Hematopoietic multipotent progenitor cell treated with erythropoietin and hydrocortisone succinate and interleukin-3 and kit ligand, for 15 days (in vitro differentiated cells): ENCODE results near the gene MORC4.
A peak's percentile ranks its signal among the peaks of the same experiment; 100 is the strongest.

ENCODE experiments used
- DNase-seq: peaks from one replicate; pipeline ENCODE4 v3.0.0-alpha.2; 2015; ENCODE audit warnings: low spot score

Gene MORC4

GRCh38 chrX:106905064-106905708 lies 94.8 kb downstream of the MORC4 start:
- DNase-seq = no peak

- DNase-seq = no peak
These were observed 96.0 kb downstream of the MORC4 start for GRCh38 chrX:106903856-106904528.

GRCh38 chrX:106903291-106903824 lies 96.7 kb downstream of the MORC4 start, which contains the start of gene RIPPLY1:
Gene RIPPLY1, minus strand, starts transcription at chrX:106903341. Its CDS starts 54 bp downstream, at chrX:106903287.
- no peak for DNase-seq

- DNase-seq = no peak
These were observed 97.3 kb downstream of the MORC4 start for GRCh38 chrX:106902684-106903083.

- no peak for DNase-seq
These were observed 98.2 kb downstream of the MORC4 start for GRCh38 chrX:106901781-106902219.

GRCh38 chrX:106901341-106901740 lies 98.7 kb downstream of the MORC4 start:
- no peak for DNase-seq

- no peak for DNase-seq
These were observed 100.2 kb downstream of the MORC4 start for GRCh38 chrX:106899841-106900240.

- no peak for DNase-seq
These were observed 100.7 kb downstream of the MORC4 start for GRCh38 chrX:106899276-106899675.

GRCh38 chrX:106898462-106898861 lies 101.5 kb downstream of the MORC4 start:
- DNase-seq = peak; percentile 1

- DNase-seq = no peak
These were observed 102.8 kb downstream of the MORC4 start for GRCh38 chrX:106897259-106897658.

GRCh38 chrX:106894978-106895452 lies 105.0 kb downstream of the MORC4 start:
- DNase-seq = no peak

- DNase-seq = peak; percentile 19
These were observed 105.6 kb downstream of the MORC4 start for GRCh38 chrX:106894392-106894909.

GRCh38 chrX:106891762-106892460 lies 108.1 kb downstream of the MORC4 start:
- no peak for DNase-seq
